HG03342 (cell line): ENCODE data around the gene RBBP9.
"Not testable (repeated sequence)": the region's sequence is repeated elsewhere in the genome, so short reads cannot be mapped to it uniquely, and the experiment has no call there.

Source experiments
- ATAC-seq: cut with Tn5 transposase; IDR thresholded peaks from one replicate; pipeline ENCODE4 v1.9.1; 2021; ENCODE audit warnings: mild to moderate bottlenecking, moderate library complexity; ENCODE audit not compliant: unreplicated experiment

The RBBP9 gene

GRCh38 chr20:18496740-18497592 is at the start of gene RBBP9:
RBBP9 (minus strand) TSS chr20:18497225; CDS start chr20:18497167, 58 bp downstream.
- peak; percentile 99 for ATAC-seq

- ATAC-seq, result no peak
These were observed 48.5 kb upstream of the RBBP9 start for GRCh38 chr20:18545566-18545965.

GRCh38 chr20:18543932-18544331 is 46.9 kb upstream of the RBBP9 start:
- ATAC-seq, result no peak

- ATAC-seq, result no peak
These were observed 46.2 kb upstream of the RBBP9 start for GRCh38 chr20:18543216-18543615.

GRCh38 chr20:18541741-18542140 is 44.7 kb upstream of the RBBP9 start:
- ATAC-seq, result no peak

GRCh38 chr20:18537651-18538050 is 40.6 kb upstream of the RBBP9 start:
- no peak for ATAC-seq

- no peak for ATAC-seq
These were observed 37.1 kb upstream of the RBBP9 start for GRCh38 chr20:18533978-18534644.

GRCh38 chr20:18533491-18533890 is 36.5 kb upstream of the RBBP9 start:
- no peak for ATAC-seq

GRCh38 chr20:18532626-18533025 is 35.6 kb upstream of the RBBP9 start:
- no peak for ATAC-seq

GRCh38 chr20:18529041-18529440 is 32.0 kb upstream of the RBBP9 start:
- ATAC-seq, result no peak

- ATAC-seq, result no peak
These were observed 30.8 kb upstream of the RBBP9 start for GRCh38 chr20:18527836-18528235.

- no peak for ATAC-seq
These were observed 30.3 kb upstream of the RBBP9 start for GRCh38 chr20:18527339-18527738.

GRCh38 chr20:18526761-18527160 is 29.7 kb upstream of the RBBP9 start:
- ATAC-seq, result not testable (repeated sequence)

GRCh38 chr20:18524646-18525045 is 27.6 kb upstream of the RBBP9 start:
- ATAC-seq, result no peak

- ATAC-seq, result no peak
These were observed 26.0 kb upstream of the RBBP9 start for GRCh38 chr20:18523066-18523465.

- not testable (repeated sequence) for ATAC-seq
These were observed 25.0 kb upstream of the RBBP9 start for GRCh38 chr20:18522066-18522465.

GRCh38 chr20:18515973-18516372 is 18.9 kb upstream of the RBBP9 start:
- ATAC-seq, result no peak

GRCh38 chr20:18514127-18514526 is 17.1 kb upstream of the RBBP9 start:
- no peak for ATAC-seq

- no peak for ATAC-seq
These were observed 16.2 kb upstream of the RBBP9 start for GRCh38 chr20:18513208-18513607.

- no peak for ATAC-seq
These were observed 14.5 kb upstream of the RBBP9 start for GRCh38 chr20:18511571-18511970.

- peak; percentile 95 for ATAC-seq
These were observed 10.5 kb upstream of the RBBP9 start, which contains the start of gene SEC23B for GRCh38 chr20:18507218-18508191. SEC23B (plus strand) TSS chr20:18507940; CDS start chr20:18510836, 2,896 bp downstream.
